VCaP (cell line): ENCODE data around the gene NR5A1.

Source experiments
- H3K27ac ChIP-seq: fragments of 450-650 bp; 2 replicates; pipeline ENCODE4 v1.5.1; 2017
- CTCF ChIP-seq: fragments of 450-650 bp; conservative IDR thresholded peaks from 2 replicates; pipeline ENCODE4 v1.5.1; 2017; ENCODE audit warnings: mild to moderate bottlenecking, moderate library complexity

Gene NR5A1

DNA sequence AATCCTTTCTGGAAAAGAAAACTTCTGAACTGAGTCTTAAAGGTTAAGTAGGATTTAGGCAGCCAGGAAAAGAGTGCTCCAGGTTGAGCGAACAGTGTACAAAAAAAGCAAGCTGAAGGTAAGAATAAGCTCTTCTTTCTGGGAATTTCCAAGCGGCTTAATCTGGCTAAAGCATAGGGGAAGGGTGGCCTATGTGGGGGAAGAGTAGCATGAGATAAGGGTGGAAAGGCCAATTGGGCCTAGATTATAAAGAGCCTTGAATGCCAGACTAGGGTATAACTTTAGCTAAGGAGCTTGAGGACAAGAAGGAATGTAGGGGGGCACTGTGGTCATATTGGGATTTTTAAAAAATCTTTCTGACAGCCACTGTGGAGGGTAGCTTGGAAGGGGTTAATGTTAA, 37.3 kb upstream of the NR5A1 start:
- H3K27ac ChIP-seq = no peak overlapping the region
- TF ChIP-seq CTCF = no peak

GRCh38 chr9:124541824-124542223, 34.6 kb upstream of the NR5A1 start:
- TF ChIP-seq CTCF = no peak

DNA sequence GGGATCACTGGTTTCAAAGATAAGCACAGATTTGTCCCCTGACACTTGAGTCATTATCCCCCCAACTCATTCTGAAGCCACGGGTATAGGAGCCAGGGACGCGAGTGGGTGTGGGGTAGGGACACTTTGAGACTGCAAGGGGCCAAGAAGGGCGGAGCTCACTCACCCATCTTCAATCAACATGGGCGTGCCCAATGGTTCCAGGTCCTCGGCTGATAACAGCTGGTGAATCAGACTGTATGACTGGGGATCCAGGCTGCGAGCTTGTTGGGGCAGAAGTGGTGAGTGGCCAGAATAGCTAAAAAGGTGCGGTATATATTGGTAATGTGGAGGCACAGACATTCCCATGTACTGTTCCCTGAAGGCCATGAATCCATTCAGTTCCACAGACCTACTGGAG, 30.7 kb upstream of the NR5A1 start:
- no peak for TF ChIP-seq CTCF
- H3K27ac ChIP-seq = no peak overlapping the region

More at GRCh38 chr9:124541824-124542223, 34.6 kb upstream of the NR5A1 start:
- H3K27ac ChIP-seq = no peak overlapping the region

- H3K27ac ChIP-seq = no peak overlapping the region
- no peak for TF ChIP-seq CTCF
Measured at GRCh38 chr9:124535846-124536245, 28.6 kb upstream of the NR5A1 start.

DNA sequence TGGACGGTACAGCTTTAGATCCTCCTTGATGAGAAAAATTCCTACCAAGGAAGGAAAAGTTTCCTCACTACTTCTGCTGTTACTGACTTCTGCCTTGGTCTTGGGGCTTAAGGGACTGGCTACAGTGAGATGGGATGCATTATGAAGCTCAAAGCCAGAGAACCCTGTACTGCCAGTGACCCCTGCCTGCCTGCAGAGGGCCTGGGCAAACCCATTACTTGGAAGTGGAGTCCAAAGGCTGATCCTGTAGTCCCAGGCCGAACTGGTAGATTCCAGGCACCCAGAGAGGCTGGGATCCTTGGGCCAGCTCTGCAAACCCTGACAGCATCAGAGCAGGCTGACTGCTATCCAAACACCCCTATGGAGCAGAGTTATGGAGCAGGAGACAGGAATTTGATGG, 25.7 kb upstream of the NR5A1 start:
- no peak for TF ChIP-seq CTCF
- H3K27ac ChIP-seq = no peak overlapping the region

DNA sequence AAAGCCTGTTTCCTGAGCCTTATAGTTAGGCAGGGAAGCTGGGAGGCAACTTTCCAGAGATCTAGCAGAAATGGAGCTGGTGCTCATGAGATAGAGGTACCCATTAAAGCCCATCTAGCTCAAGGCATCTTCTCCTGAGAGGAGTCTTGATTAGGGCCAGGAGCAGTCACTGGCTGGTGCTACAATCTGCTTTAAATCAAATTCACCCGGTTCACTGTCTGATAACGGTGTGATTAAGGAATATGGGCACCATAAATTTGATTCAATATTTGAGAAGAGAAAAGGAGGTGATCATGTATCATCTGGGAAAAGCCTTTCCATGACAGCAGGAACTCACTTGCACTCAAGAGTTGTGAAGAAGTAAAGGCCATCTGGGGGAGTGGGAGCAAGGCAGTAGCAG, 23.9 kb upstream of the NR5A1 start:
- TF ChIP-seq CTCF = no peak

DNA sequence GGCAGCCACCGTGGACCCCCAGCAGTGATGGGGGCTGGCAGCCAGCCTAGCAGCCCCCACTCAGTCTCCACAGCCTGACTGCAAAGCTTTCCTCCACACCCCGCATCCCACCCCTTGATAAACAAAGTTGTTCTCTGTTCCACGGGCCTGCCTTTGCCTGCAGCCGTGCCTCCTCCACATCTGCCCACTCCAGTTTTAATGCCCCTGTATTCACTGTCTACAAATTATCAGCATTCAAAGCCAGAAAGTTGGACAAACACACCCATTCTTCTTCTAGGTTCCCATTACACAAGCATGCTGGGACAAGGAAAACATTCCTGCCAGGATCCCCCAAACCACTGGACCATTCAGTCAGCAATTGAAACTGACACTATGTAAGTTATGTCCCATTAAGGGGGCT, 23.0 kb upstream of the NR5A1 start:
- H3K27ac ChIP-seq = no peak overlapping the region
- no peak for TF ChIP-seq CTCF

More for the DNA sequence above, 23.9 kb upstream of the NR5A1 start:
- no peak overlapping the region for H3K27ac ChIP-seq

DNA sequence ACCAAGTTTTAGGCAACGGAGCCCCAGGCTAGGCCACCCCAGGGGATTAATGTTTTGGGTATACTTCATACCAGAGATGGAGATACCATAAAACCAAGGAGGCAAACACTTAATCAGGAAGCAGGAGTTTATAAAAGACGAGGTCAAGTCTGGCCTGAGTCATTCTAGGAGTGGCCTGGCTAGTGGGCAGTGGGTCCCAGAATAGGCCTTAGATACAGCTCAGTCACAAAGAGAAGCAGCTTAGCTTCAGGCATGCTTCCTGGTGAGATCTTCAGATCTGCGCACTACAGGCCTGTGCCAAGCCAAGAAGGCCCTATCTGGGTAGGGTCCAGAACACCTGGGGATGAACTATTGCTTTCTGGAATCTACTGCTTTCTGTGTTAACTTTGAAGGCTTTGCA, 20.6 kb upstream of the NR5A1 start:
- H3K27ac ChIP-seq = no peak overlapping the region
- TF ChIP-seq CTCF = no peak
